HL-60 (cell line): ENCODE results near the gene PCK1.

Source experiments
- DNase-seq, 2 experiments: peaks; one replicate each; pipeline ENCODE4 v3.0.0-alpha.2; 2010 to 2020; ENCODE audit warnings: low read depth in 1 of 2, low spot score in 1 of 2
- H3K27ac ChIP-seq: fragments of 250-450 bp; sonication (Bioruptor Pico); replicated peaks from 2 replicates; pipeline ENCODE4 v1.5.1; 2020; ENCODE audit warnings: mild to moderate bottlenecking, moderate library complexity
- H3K27me3 ChIP-seq: fragments of 250-450 bp; sonication (Bioruptor Pico); 2 replicates; pipeline ENCODE4 v1.5.1; 2021; ENCODE audit warnings: mild to moderate bottlenecking, moderate library complexity; ENCODE audit not compliant: insufficient read depth, poor library complexity, severe bottlenecking
- H3K4me3 ChIP-seq: replicated peaks from 2 replicates; pipeline ENCODE4 v1.5.1; 2011; ENCODE audit warnings: mild to moderate bottlenecking, control low read depth, low read length; ENCODE audit not compliant: insufficient read depth
- CTCF ChIP-seq: IDR thresholded peaks from one replicate; pipeline ENCODE4 v1.5.1; 2011; ENCODE audit warnings: low read length, control low read depth, inconsistent platforms; ENCODE audit not compliant: insufficient read depth
- GABPA ChIP-seq: IDR thresholded peaks from 2 replicates; pipeline ENCODE4 v1.6.1; 2012; ENCODE audit warnings: low read depth
- POLR2AphosphoS5 ChIP-seq: IDR thresholded peaks from 2 replicates; pipeline ENCODE4 v1.6.1; 2012; ENCODE audit warnings: low read depth
- SPI1 ChIP-seq: IDR thresholded peaks from 2 replicates; pipeline ENCODE4 v1.6.1; 2012; ENCODE audit warnings: low read depth, mild to moderate bottlenecking, borderline replicate concordance
- TF ChIP-seq, protein P1 (sequence below): IDR thresholded peaks from 2 replicates; pipeline ENCODE4 v1.6.1; 2012; ENCODE audit warnings: low read depth; ENCODE audit not compliant: insufficient replicate concordance

Gene PCK1

DNA sequence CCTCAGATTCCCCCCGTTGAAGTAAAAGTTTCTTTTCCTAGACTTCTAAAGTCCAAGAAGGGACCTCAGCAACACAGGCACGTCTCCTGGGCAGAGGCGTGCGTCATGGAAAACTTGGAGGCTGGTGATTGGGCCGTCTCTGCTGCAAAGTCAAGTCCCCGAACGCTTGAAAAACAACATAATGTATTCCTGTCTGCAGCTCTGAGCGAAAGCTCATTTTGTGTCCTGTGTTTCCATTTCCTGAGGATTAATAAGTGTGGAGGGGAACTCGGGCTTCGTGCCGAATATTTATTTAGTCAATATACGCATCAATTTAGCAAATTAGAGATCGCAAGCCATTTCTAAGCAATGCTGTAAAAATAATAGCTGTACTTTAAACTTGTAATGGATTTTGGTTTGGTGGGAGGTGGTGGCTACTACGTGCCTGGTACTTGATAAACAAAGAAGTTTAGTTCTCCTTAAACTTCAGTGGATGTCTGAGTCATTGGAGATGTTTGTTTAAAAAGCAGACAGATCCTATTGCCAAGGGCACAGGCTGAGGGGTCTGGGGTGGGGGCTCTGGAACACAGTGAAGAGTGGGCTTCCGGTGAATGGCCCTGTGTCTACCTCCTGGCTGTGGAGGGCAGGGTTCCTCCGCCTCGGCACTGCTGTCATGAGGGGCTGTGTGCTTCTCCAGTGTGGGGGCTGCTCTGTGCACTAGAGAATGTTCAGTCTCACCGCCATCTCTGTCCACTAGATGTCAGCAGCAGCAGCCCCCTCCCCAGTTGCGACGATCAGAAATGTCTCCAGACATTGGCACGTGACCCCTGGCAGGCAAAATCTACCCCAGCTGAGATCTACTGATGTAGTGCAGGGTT, 21.8 kb downstream of the PCK1 start:
- Histone ChIP-seq H3K27ac (no peak overlapping the region), H3K4me3 (no peak overlapping the region), H3K27me3 (peaks cover 8% of the 10 kb centered on the region)
- TF ChIP-seq POLR2AphosphoS5 = no peak
- TF ChIP-seq, protein P1, sequence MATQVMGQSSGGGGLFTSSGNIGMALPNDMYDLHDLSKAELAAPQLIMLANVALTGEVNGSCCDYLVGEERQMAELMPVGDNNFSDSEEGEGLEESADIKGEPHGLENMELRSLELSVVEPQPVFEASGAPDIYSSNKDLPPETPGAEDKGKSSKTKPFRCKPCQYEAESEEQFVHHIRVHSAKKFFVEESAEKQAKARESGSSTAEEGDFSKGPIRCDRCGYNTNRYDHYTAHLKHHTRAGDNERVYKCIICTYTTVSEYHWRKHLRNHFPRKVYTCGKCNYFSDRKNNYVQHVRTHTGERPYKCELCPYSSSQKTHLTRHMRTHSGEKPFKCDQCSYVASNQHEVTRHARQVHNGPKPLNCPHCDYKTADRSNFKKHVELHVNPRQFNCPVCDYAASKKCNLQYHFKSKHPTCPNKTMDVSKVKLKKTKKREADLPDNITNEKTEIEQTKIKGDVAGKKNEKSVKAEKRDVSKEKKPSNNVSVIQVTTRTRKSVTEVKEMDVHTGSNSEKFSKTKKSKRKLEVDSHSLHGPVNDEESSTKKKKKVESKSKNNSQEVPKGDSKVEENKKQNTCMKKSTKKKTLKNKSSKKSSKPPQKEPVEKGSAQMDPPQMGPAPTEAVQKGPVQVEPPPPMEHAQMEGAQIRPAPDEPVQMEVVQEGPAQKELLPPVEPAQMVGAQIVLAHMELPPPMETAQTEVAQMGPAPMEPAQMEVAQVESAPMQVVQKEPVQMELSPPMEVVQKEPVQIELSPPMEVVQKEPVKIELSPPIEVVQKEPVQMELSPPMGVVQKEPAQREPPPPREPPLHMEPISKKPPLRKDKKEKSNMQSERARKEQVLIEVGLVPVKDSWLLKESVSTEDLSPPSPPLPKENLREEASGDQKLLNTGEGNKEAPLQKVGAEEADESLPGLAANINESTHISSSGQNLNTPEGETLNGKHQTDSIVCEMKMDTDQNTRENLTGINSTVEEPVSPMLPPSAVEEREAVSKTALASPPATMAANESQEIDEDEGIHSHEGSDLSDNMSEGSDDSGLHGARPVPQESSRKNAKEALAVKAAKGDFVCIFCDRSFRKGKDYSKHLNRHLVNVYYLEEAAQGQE = no peak
- TF ChIP-seq CTCF = no peak
- no peak for TF ChIP-seq SPI1
- no peak for TF ChIP-seq GABPA
- no peak for DNase-seq

DNA sequence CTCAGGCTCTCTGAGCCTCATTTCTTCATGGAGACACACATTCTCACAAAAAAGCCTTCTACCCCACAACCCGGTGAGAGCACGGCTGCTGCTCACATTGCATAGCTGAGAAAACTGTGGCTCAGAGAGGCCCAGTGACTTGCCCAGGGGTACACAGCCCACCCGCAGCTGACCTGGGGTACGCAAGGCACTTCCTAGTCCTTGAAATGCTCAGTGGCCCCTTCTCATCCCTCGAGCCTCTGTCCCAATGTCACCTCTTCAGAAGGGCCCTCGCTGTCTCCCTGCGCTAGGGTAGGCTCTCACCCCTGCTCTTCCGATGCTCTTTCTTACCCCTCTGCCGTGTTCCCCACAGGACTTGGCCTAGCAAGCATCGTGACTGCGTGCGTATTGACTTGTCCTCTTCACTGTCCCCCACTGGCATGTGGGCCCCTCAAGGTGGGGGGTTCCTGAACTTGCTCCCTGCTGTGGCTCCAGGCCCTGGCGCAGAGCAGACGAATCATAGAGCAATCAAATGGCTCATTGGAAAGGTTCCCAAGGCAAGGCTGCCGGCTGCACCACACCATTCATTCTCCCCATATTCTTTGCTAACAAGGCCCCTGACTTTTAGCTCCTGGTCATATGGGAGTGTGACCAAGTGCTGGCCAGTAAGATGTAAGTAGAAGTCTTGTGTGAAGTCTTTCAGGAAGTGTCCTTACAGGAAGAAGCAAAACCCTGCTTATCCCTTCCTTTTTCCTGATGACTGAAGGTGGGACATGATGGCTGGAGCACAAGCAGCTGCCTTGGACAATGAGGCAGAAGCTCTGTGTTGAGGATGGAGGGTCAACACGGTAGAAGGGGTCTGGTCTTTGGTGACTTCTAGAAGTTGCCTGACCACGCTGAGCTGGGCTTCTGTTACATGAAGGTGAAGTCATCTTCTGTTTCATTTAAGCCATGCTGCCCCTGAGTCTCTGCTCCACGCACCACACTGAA, 22.7 kb downstream of the PCK1 start:
- Histone ChIP-seq H3K4me3 (no peak overlapping the region), H3K27me3 (peaks cover 8% of the 10 kb centered on the region), H3K27ac (no peak overlapping the region)
- TF ChIP-seq CTCF (no peak), POLR2AphosphoS5 (no peak), SPI1 (no peak), GABPA (no peak)
- TF ChIP-seq, protein P1 = no peak
- no peak for DNase-seq

DNA sequence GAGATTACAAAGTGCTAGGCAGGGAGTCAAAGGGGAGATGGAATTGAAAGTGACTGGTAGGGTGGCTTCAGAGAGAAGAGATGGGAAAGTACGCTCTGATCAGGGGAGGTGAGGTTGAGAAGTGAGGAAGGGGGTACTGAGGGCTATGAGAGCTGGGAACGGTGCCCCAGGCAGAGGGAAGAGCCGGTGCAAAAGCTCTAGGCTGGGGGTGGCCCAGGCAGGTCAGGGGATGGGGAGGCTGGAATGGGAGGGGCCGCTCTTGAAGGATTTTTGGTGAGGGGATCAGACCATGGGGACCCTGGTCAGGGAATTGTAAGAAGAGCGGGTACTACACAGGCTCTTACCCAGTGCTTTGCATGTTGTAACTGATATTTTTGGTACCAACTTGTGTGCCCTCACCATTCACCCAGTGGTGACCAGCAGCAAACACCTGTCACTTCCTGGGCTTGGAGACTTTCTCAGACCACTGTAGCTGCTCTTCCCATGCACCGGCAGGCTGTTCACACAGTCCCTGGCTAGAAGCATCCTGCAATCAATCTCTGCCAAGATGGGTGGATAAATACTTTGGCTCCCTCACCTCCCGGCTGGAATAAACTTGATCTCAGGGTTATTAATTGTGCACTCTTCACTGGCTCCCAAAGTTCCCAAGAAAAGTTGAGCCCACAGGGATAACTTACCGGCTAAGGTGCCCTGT, 24.0 kb downstream of the PCK1 start:
- no peak for TF ChIP-seq SPI1
- no peak for TF ChIP-seq POLR2AphosphoS5
- TF ChIP-seq, protein P1 = no peak
- TF ChIP-seq CTCF = no peak
- DNase-seq = no peak
- Histone ChIP-seq H3K27ac (no peak overlapping the region), H3K27me3 (peaks cover 4% of the 10 kb centered on the region), H3K4me3 (no peak overlapping the region)
